ENCODE data around the gene AGRP. TPM values are rescaled to one million over a fixed set of nuclear protein-coding genes. Genes with fewer than 3 reads are reported as not detected.
"Not testable (repeated sequence)": the region's sequence is repeated elsewhere in the genome, so short reads cannot be mapped to it uniquely, and the experiment has no call there.

Gene AGRP
- total and polyA plus RNA-seq, 3 donors from 2014 or later: 1.2 to 1.7 TPM; not detected in 1

- no peaks in the 10 kb centered on the region for H3K27me3 ChIP-seq
- WGBS, 2 donors: 88 to 93% methylated on average over 3 of the region's 3 CpGs
- TF ChIP-seq POLR2A (IDR thresholded peaks at IDR 0.05): no peak
- no peak for TF ChIP-seq CTCF (IDR thresholded peaks at IDR 0.05)
- H3K36me3 ChIP-seq (ENCODE audit: low read depth, missing control alignments): no peaks in the 10 kb centered on the region
- no peaks in the 10 kb centered on the region for H3K9me3 ChIP-seq
- H3K27ac ChIP-seq: no peak overlapping the region
- H3K4me1 ChIP-seq: peaks cover 5% of the 10 kb centered on the region
- intact Hi-C loops (cut with DNase I; ENCODE audit: low total_unique reads): no loop called here
- H3K4me3 ChIP-seq: no peak overlapping the region
- no peak for DNase-seq
These were observed 33.8 kb upstream of the AGRP start for GRCh38 chr16:67517155-67517445.

GRCh38 chr16:67516296-67517154, 33.2 kb upstream of the AGRP start:
- intact Hi-C loops (cut with DNase I; ENCODE audit: low total_unique reads): no loop called here
- Histone ChIP-seq H3K4me1 (peaks cover 1% of the 10 kb centered on the region), H3K27ac (no peak overlapping the region), H3K36me3 (ENCODE audit: low read depth, missing control alignments) (no peaks in the 10 kb centered on the region), H3K9me3 (no peaks in the 10 kb centered on the region), H3K27me3 (no peaks in the 10 kb centered on the region), H3K4me3 (no peak overlapping the region)
- DNase-seq: no peak
- TF ChIP-seq CTCF (IDR thresholded peaks at IDR 0.05) (no peak), POLR2A (IDR thresholded peaks at IDR 0.05) (no peak)
- WGBS, 2 donors: 87 to 89% methylated on average over 11 to 12 of the region's 12 CpGs

GRCh38 chr16:67514382-67514828, 31.1 kb upstream of the AGRP start:
- H3K27me3 ChIP-seq: no peaks in the 10 kb centered on the region
- no peaks in the 10 kb centered on the region for H3K36me3 ChIP-seq (ENCODE audit: low read depth, missing control alignments)
- TF ChIP-seq CTCF (IDR thresholded peaks at IDR 0.05): peak; percentile 62 to 75 (median 71)
- no peak for TF ChIP-seq POLR2A (IDR thresholded peaks at IDR 0.05)
- intact Hi-C loops (cut with DNase I; ENCODE audit: low total_unique reads): no loop called here
- no peaks in the 10 kb centered on the region for H3K9me3 ChIP-seq
- WGBS, 2 donors: 24 to 25% methylated on average over 8 of the region's 8 CpGs
- no peaks in the 10 kb centered on the region for H3K4me1 ChIP-seq
- no peak overlapping the region for H3K27ac ChIP-seq
- no peak overlapping the region for H3K4me3 ChIP-seq
- peak; percentile 94 for DNase-seq

GRCh38 chr16:67513892-67514291, 30.5 kb upstream of the AGRP start:
- DNase-seq; H3K9me3 ChIP-seq; intact Hi-C loops (cut with DNase I; ENCODE audit: low total_unique reads); H3K27me3 ChIP-seq; H3K27ac ChIP-seq; H3K36me3 ChIP-seq (ENCODE audit: low read depth, missing control alignments); H3K4me3 ChIP-seq; H3K4me1 ChIP-seq: not testable (repeated sequence)
- WGBS, 2 donors: 94 to 96% methylated on average over 1 of the region's 1 CpG

- no peaks in the 10 kb centered on the region for H3K9me3 ChIP-seq
- H3K4me1 ChIP-seq: no peaks in the 10 kb centered on the region
- 85 to 100% methylated on average over 4 of the region's 4 CpGs for WGBS, 2 donors
- no peak for DNase-seq
- H3K27me3 ChIP-seq: no peaks in the 10 kb centered on the region
- H3K4me3 ChIP-seq: no peak overlapping the region
- H3K27ac ChIP-seq: no peak overlapping the region
- intact Hi-C loops (cut with DNase I; ENCODE audit: low total_unique reads): no loop called here
- no peaks in the 10 kb centered on the region for H3K36me3 ChIP-seq (ENCODE audit: low read depth, missing control alignments)
- TF ChIP-seq CTCF (IDR thresholded peaks at IDR 0.05): no peak
- TF ChIP-seq POLR2A (IDR thresholded peaks at IDR 0.05): no peak
These were observed 25.7 kb upstream of the AGRP start for GRCh38 chr16:67509016-67509415.
